H1 (cell line): ENCODE measurements around the gene UBE2E2. TPM values are rescaled to one million over a fixed set of nuclear protein-coding genes. Genes with fewer than 3 reads are reported as not detected.

Source experiments
- CTCF ChIA-PET: fragments of 300-600 bp; sonication (Branson Sonifier 250); formaldehyde crosslinking; loops from one replicate; lab custom pipeline; 2021; ENCODE audit not compliant: partially characterized antibody; lab: Charles Lee
- POLR2A ChIA-PET: fragments of 300-600 bp; sonication (Branson Sonifier 250); formaldehyde crosslinking; loops from one replicate; lab custom pipeline; 2021; ENCODE audit warnings: inconsistent platforms; ENCODE audit not compliant: partially characterized antibody; lab: Charles Lee
- DNase-seq, 2 experiments: peaks; one replicate each; pipeline versions ENCODE4 v3.0.0 to v3.0.0-alpha.2; 2010 to 2022; ENCODE audit warnings: low spot score in 2 of 2, low read depth in 1 of 2, mixed read lengths in 1 of 2
- FAIRE-seq: peaks from 2 replicates; lab custom pipeline; 2011; peaks lifted over from hg19 to GRCh38; lab: Jason Lieb, UNC
- H2AFZ ChIP-seq: 2 replicates; pipeline ENCODE4 v1.8.1; 2012; ENCODE audit warnings: low read length, inconsistent platforms
- H2AK5ac ChIP-seq: 2 replicates; pipeline ENCODE4 v1.6.1; 2013; ENCODE audit warnings: low read depth, low read length
- H2BK120ac ChIP-seq: replicated peaks from 2 replicates; pipeline ENCODE3; 2013; ENCODE audit warnings: low read depth, low read length, inconsistent platforms
- H2BK12ac ChIP-seq: 2 replicates; pipeline ENCODE4 v1.6.1; 2013; ENCODE audit warnings: low read depth, low read length
- H2BK15ac ChIP-seq: 2 replicates; pipeline ENCODE4 v1.6.1; 2013; ENCODE audit warnings: low read length
- H2BK20ac ChIP-seq: 2 replicates; pipeline ENCODE4 v1.6.1; 2013; ENCODE audit warnings: low read length
- H2BK5ac ChIP-seq: 2 replicates; pipeline ENCODE4 v1.6.1; 2013; ENCODE audit warnings: low read depth, low read length
- H3K14ac ChIP-seq: 2 replicates; pipeline ENCODE4 v1.6.1; 2013; ENCODE audit warnings: inconsistent platforms; ENCODE audit not compliant: insufficient read length
- H3K18ac ChIP-seq: 2 replicates; pipeline ENCODE4 v1.6.1; 2013; ENCODE audit warnings: low read length; ENCODE audit errors: extremely low read depth
- H3K23ac ChIP-seq: 2 replicates; pipeline ENCODE4 v1.6.1; 2013; ENCODE audit warnings: inconsistent platforms; ENCODE audit not compliant: insufficient read length
- H3K23me2 ChIP-seq: 2 replicates; pipeline ENCODE4 v1.6.1; 2013; ENCODE audit warnings: low read depth, low read length
- H3K27ac ChIP-seq: 2 replicates; pipeline ENCODE4 v1.6.1; 2011; ENCODE audit warnings: low read depth, low read length, inconsistent platforms
- H3K27me3 ChIP-seq, 4 experiments: replicated peaks in 1 of 4; 1 replicate in 1 of 4; 2 replicates in 3 of 4; pipeline versions ENCODE4 v1.6.1 to v1.8.1; 2011 to 2013; ENCODE audit warnings: low read length in 3 of 4, mild to moderate bottlenecking in 3 of 4, inconsistent platforms in 2 of 4, mixed read lengths in 2 of 4, moderate library complexity in 1 of 4; ENCODE audit not compliant: control insufficient read depth in 3 of 4, insufficient read depth in 3 of 4; ENCODE audit errors: extremely low read depth in 1 of 4
- H3K36me3 ChIP-seq, 4 experiments: 2 replicates each; pipeline versions ENCODE4 v1.6.1 to v1.8.1; 2011 to 2013; ENCODE audit warnings: mild to moderate bottlenecking in 4 of 4, low read length in 3 of 4, moderate library complexity in 2 of 4, control low read depth in 1 of 4, inconsistent platforms in 1 of 4; ENCODE audit not compliant: insufficient read depth in 4 of 4, control insufficient read depth in 2 of 4
- H3K4ac ChIP-seq: replicated peaks from 2 replicates; pipeline ENCODE3; 2013; ENCODE audit warnings: low read length, low read depth, mixed read lengths, inconsistent platforms; ENCODE audit not compliant: insufficient read length
- H3K4me1 ChIP-seq, 4 experiments: replicated peaks in 1 of 4; 1 replicate in 1 of 4; 2 replicates in 3 of 4; pipeline versions ENCODE4 v1.6.1 to v1.8.1; 2011 to 2013; ENCODE audit warnings: low read length in 3 of 4, inconsistent platforms in 2 of 4, mixed read lengths in 1 of 4; ENCODE audit not compliant: insufficient read depth in 4 of 4, control insufficient read depth in 3 of 4
- H3K4me2 ChIP-seq, 2 experiments: 2 replicates each; pipeline versions ENCODE4 v1.6.1 to v1.8.1; 2011 to 2013; ENCODE audit warnings: low read depth in 2 of 2, low read length in 2 of 2, control low read depth in 1 of 2, inconsistent platforms in 1 of 2, mild to moderate bottlenecking in 1 of 2; ENCODE audit not compliant: insufficient read depth in 1 of 2
- H3K4me3 ChIP-seq, 4 experiments: fragments of 200-600, 300-600 bp in 1 of 4; sonication (generic), shearing (Covaris generic), sonication (Bioruptor Twin) in 1 of 4; 2 replicates each; pipeline versions ENCODE4 v1.5.1 to v1.8.1; 2011 to 2016; ENCODE audit warnings: low read length in 4 of 4, low read depth in 3 of 4, control low read depth in 2 of 4, inconsistent platforms in 2 of 4, mild to moderate bottlenecking in 2 of 4, mixed read lengths in 1 of 4, moderate library complexity in 1 of 4; ENCODE audit not compliant: insufficient read depth in 2 of 4; ENCODE audit errors: extremely low read depth in 1 of 4
- H3K56ac ChIP-seq: replicated peaks from 2 replicates; pipeline ENCODE3; 2013; ENCODE audit warnings: low read depth, mild to moderate bottlenecking, mixed read lengths, low read length, inconsistent platforms; ENCODE audit not compliant: insufficient read length
- H3K79me1 ChIP-seq: 2 replicates; pipeline ENCODE4 v1.6.1; 2013; ENCODE audit warnings: low read depth, low read length, control low read depth
- H3K79me2 ChIP-seq, 2 experiments: 2 replicates each; pipeline versions ENCODE4 v1.6.1 to v1.8.1; 2012 to 2013; ENCODE audit warnings: low read length in 2 of 2, mild to moderate bottlenecking in 2 of 2, inconsistent platforms in 1 of 2; ENCODE audit not compliant: insufficient read depth in 2 of 2, control insufficient read depth in 1 of 2
- H3K9ac ChIP-seq, 4 experiments: replicated peaks in 1 of 4; 1 replicate in 1 of 4; 2 replicates in 3 of 4; pipeline versions ENCODE4 v1.6.1 to v1.8.1; 2011 to 2013; ENCODE audit warnings: low read depth in 3 of 4, low read length in 3 of 4, control low read depth in 2 of 4, mild to moderate bottlenecking in 2 of 4, moderate library complexity in 2 of 4, inconsistent platforms in 1 of 4; ENCODE audit errors: extremely low read depth in 1 of 4
- H3K9me3 ChIP-seq, 2 experiments: 2 replicates each; pipeline versions ENCODE4 v1.6.1 to v1.8.1; 2012 to 2013; ENCODE audit warnings: mild to moderate bottlenecking in 2 of 2, moderate library complexity in 2 of 2, control low read depth in 1 of 2, inconsistent platforms in 1 of 2, low read depth in 1 of 2, low read length in 1 of 2, mixed read lengths in 1 of 2; ENCODE audit not compliant: insufficient read depth in 2 of 2
- H4K20me1 ChIP-seq, 2 experiments: replicated peaks in 1 of 2; 2 replicates each; pipeline versions ENCODE3 to v1.8.1; 2011 to 2013; ENCODE audit warnings: inconsistent platforms in 2 of 2, low read length in 2 of 2, mild to moderate bottlenecking in 1 of 2; ENCODE audit not compliant: insufficient read depth in 2 of 2, control insufficient read depth in 1 of 2
- H4K5ac ChIP-seq: 2 replicates; pipeline ENCODE4 v1.6.1; 2013; ENCODE audit warnings: low read length, low read depth, mixed read lengths, inconsistent platforms; ENCODE audit not compliant: insufficient read length
- H4K8ac ChIP-seq: 2 replicates; pipeline ENCODE4 v1.8.0; 2013; ENCODE audit warnings: mild to moderate bottlenecking, moderate library complexity, low read length, inconsistent platforms; ENCODE audit not compliant: insufficient read depth; ENCODE audit errors: extremely low read depth
- H4K91ac ChIP-seq: replicated peaks from 2 replicates; pipeline ENCODE3; 2013; ENCODE audit warnings: low read length, mixed read lengths, inconsistent platforms; ENCODE audit not compliant: insufficient read length
- CHD1 ChIP-seq: IDR thresholded peaks from 2 replicates; pipeline ENCODE4 v1.6.1; 2012; ENCODE audit warnings: low read depth, low read length, improper control_type of control experiment
- EP300 ChIP-seq, 2 experiments: IDR thresholded peaks; 1 replicate in 1 of 2; 2 replicates in 1 of 2; pipeline ENCODE4 v1.6.1; 2011 to 2012; ENCODE audit warnings: low read depth in 2 of 2, low read length in 2 of 2, mild to moderate bottlenecking in 2 of 2, borderline replicate concordance in 1 of 2, inconsistent platforms in 1 of 2, moderate library complexity in 1 of 2
- KDM1A ChIP-seq: fragments of 200-600, 300-600 bp; sonication (generic); IDR thresholded peaks from 2 replicates; pipeline ENCODE4 v1.7.1; 2016; ENCODE audit warnings: mild to moderate bottlenecking, low read length, borderline replicate concordance
- KDM5A ChIP-seq: fragments of 200-600 bp; IDR thresholded peaks from 2 replicates; pipeline ENCODE4 v1.7.1; 2012; ENCODE audit warnings: mild to moderate bottlenecking, low read length, inconsistent platforms, mixed read lengths
- NRF1 ChIP-seq: IDR thresholded peaks from 2 replicates; pipeline ENCODE4 v1.6.1; 2011; ENCODE audit warnings: mild to moderate bottlenecking, low read depth, low read length, improper control_type of control experiment
- WGBS, 2 experiments: shearing (Covaris generic) in 1 of 2; methylation state at CpG; one replicate each; pipeline versions ENCODE4 v1.1.6 to v1.1.7; 2013 to 2015; ENCODE audit warnings: low lambda C conversion rate in 2 of 2, mixed read lengths in 2 of 2, inconsistent platforms in 1 of 2, low coverage in 1 of 2, missing lambda C conversion rate in 1 of 2; ENCODE audit not compliant: insufficient replicate concordance in 2 of 2, insufficient coverage in 1 of 2, insufficient read length in 1 of 2; ENCODE audit errors: extremely low coverage in 1 of 2, missing lambda C conversion rate in 1 of 2; 5-methylcytosine and 5-hydroxymethylcytosine counted together
- polyA plus RNA-seq, 7 experiments: library from polyadenylated mRNA; depleted of rRNA in 3 of 7; stranded (reverse) in 5 of 7; unstranded in 2 of 7; fragments of >200 nt in 5 of 7; fragments of 200-250 nt in 2 of 7; gene quantifications; 1 replicate in 5 of 7; 2 replicates in 1 of 7; 4 replicates in 1 of 7; pipeline versions ENCODE4 v1.2.1 to v1.2.3, GENCODE V29; 2011 to 2013; ENCODE audit warnings: missing spikeins in 2 of 7, mixed read lengths in 2 of 7
- total RNA-seq: library from RNA; stranded (reverse); fragmentation: NEBNext Ultra II Directional; extraction: Animal tissue kit (Norgen Biotek cat#: 25700); gene quantifications from 2 replicates; pipeline ENCODE4 v1.2.1, GENCODE V29; 2021

Gene UBE2E2
- total and polyA plus RNA-seq, 2 of the 8 experiments (the other 6 are each of a cell fraction or from before 2014, with no cell fraction given), result 57.6 to 70.6 TPM

DNA sequence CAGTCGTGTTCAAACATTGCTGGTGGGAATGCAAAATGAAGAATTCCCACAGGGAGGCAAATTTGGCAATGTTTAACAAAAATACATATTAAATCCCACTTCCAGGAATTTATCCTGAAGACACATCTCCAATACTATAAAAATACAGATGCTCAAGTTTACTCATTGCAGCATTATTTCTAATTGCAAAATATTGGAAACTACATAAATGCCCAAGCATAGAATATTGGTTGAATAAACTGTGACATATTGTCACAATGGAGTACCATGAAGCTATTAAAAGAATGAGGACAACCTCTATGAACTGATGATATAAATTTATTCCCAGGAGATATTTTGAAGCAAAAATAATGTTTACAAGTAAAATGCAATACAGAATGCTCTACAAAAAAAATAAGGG lies 49.7 kb upstream of the UBE2E2 start:
- H3K23me2 ChIP-seq, result no peaks in the 10 kb centered on the region
- no peak for DNase-seq
- no peak overlapping the region for H3K27ac ChIP-seq
- H4K5ac ChIP-seq, result no peak overlapping the region
- TF ChIP-seq KDM5A (no peak), CHD1 (no peak), EP300 (IDR thresholded peaks at IDR 0.05; ENCODE audit: borderline replicate concordance in 1 of 2, low read depth in 2 of 2, low read length in 2 of 2) (no peak), NRF1 (no peak), KDM1A (no peak)
- 0 out of 4 replicates have a peak, but pooled peaks cover 0 to 3% of the 10 kb centered on the region in 2 experiments for H3K9me3 ChIP-seq
- H2BK15ac ChIP-seq, result no peak overlapping the region
- ChIA-PET CTCF (interaction anchor here (1.0 kb wide), 1 partner anchor 10 kb away, joined by 3 read pairs; no protein-coding TSS in a partner anchor), POLR2A (no interaction called here)
- H4K20me1 ChIP-seq, result no peaks in the 10 kb centered on the region
- H3K4ac ChIP-seq, result no peak overlapping the region
- no peak overlapping the region for H2AFZ ChIP-seq
- no peak overlapping the region for H2BK12ac ChIP-seq
- no peak overlapping the region for H3K18ac ChIP-seq
- H3K56ac ChIP-seq, result no peak overlapping the region
- no peak overlapping the region for H4K91ac ChIP-seq
- no peak overlapping the region for H2BK5ac ChIP-seq
- FAIRE-seq, result no peak
- H3K79me1 ChIP-seq, result no peaks in the 10 kb centered on the region
- H2AK5ac ChIP-seq, result no peak overlapping the region
- WGBS, 2 experiments, result 41% methylated on average over 1 of the region's 1 CpG; no CpG with 5 or more reads in 1 of the 2 experiments
- no peaks in the 10 kb centered on the region for H3K79me2 ChIP-seq
- H3K9ac ChIP-seq, result no peak overlapping the region
- H3K4me1 ChIP-seq, result peaks cover 0 to 3% (median 0%) of the 10 kb centered on the region in 4 experiments; a peak in 1 of 7 replicates
- no peaks in the 10 kb centered on the region for H3K27me3 ChIP-seq
- H2BK20ac ChIP-seq, result no peak overlapping the region
- no peak overlapping the region for H4K8ac ChIP-seq
- no peak overlapping the region for H3K14ac ChIP-seq
- H3K36me3 ChIP-seq, result no peaks in the 10 kb centered on the region
- no peak overlapping the region for H3K4me3 ChIP-seq
- H2BK120ac ChIP-seq, result no peak overlapping the region
- H3K23ac ChIP-seq, result no peak overlapping the region
- no peak overlapping the region for H3K4me2 ChIP-seq
